ENCODE measurements around the gene RLN2.

- TF ChIP-seq CTCF (IDR thresholded peaks at IDR 0.05) (no peak), EP300 (IDR thresholded peaks at IDR 0.05) (no peak)
These were observed 6.3 kb upstream of the RLN2 start for GRCh38 chr9:5310851-5311250.
